Activated gamma-delta T cell treated with Interleukin-2 at 50 U/mL for 16 hours (primary cell): Measurements from ENCODE around the gene LDLRAD3.

ENCODE experiments used
- DNase-seq: peaks from one replicate; pipeline ENCODE4 v3.0.0-alpha.2; 2020

Gene LDLRAD3

GRCh38 chr11:36081274-36081945 is 137.5 kb downstream of the LDLRAD3 start:
- DNase-seq, result no peak

- DNase-seq, result no peak
Measured at GRCh38 chr11:36086366-36086765, 142.5 kb downstream of the LDLRAD3 start.

GRCh38 chr11:36088266-36088972 is 144.6 kb downstream of the LDLRAD3 start:
- DNase-seq, result no peak

- no peak for DNase-seq
Measured at GRCh38 chr11:36089920-36090319, 146.1 kb downstream of the LDLRAD3 start.

- DNase-seq, result no peak
Measured at GRCh38 chr11:36090356-36091109, 146.7 kb downstream of the LDLRAD3 start.

GRCh38 chr11:36091256-36091811 is 147.5 kb downstream of the LDLRAD3 start:
- no peak for DNase-seq

GRCh38 chr11:36092314-36093030 is 148.6 kb downstream of the LDLRAD3 start:
- no peak for DNase-seq

- no peak for DNase-seq
Measured at GRCh38 chr11:36093548-36093947, 149.7 kb downstream of the LDLRAD3 start.

GRCh38 chr11:36094164-36094563 is 150.3 kb downstream of the LDLRAD3 start:
- no peak for DNase-seq

- DNase-seq, result no peak
Measured at GRCh38 chr11:36095716-36096115, 151.9 kb downstream of the LDLRAD3 start.

- DNase-seq, result no peak
Measured at GRCh38 chr11:36097219-36097650, 153.4 kb downstream of the LDLRAD3 start.

- no peak for DNase-seq
Measured at GRCh38 chr11:36098087-36098486, 154.2 kb downstream of the LDLRAD3 start.

- no peak for DNase-seq
Measured at GRCh38 chr11:36098853-36099375, 155.1 kb downstream of the LDLRAD3 start.

GRCh38 chr11:36101466-36101865 is 157.6 kb downstream of the LDLRAD3 start:
- no peak for DNase-seq

GRCh38 chr11:36102868-36103267 is 159.0 kb downstream of the LDLRAD3 start:
- DNase-seq, result no peak

GRCh38 chr11:36103933-36104530 is 160.2 kb downstream of the LDLRAD3 start:
- DNase-seq, result no peak

- no peak for DNase-seq
Measured at GRCh38 chr11:36104660-36104992, 160.8 kb downstream of the LDLRAD3 start.

- DNase-seq, result no peak
Measured at GRCh38 chr11:36105743-36106581, 162.1 kb downstream of the LDLRAD3 start.

GRCh38 chr11:36107547-36107946 is 163.7 kb downstream of the LDLRAD3 start:
- no peak for DNase-seq

- no peak for DNase-seq
Measured at GRCh38 chr11:36108881-36109589, 165.2 kb downstream of the LDLRAD3 start.

GRCh38 chr11:36109590-36109849 is 165.7 kb downstream of the LDLRAD3 start:
- DNase-seq, result no peak
